Measurements from ENCODE around the gene HERC2. TPM values are rescaled to one million over a fixed set of nuclear protein-coding genes. Genes with fewer than 3 reads are reported as not detected.

Gene HERC2
- total and polyA plus RNA-seq, 9 of the 15 experiments (the other 6 are each of a cell fraction or from before 2014, with no cell fraction given) = 10.6 to 84.0 (median 42.6) TPM

- TF ChIP-seq ZNF444 (CRISPR knock-in tag; IDR thresholded peaks at IDR 0.05) = no peak
- TF ChIP-seq ZNF431 (CRISPR knock-in tag; IDR thresholded peaks at IDR 0.05) = peak; percentile 77; the same call in 1 of the 2 replicates
- no peak for TF ChIP-seq MED1 (CRISPR knock-in tag; IDR thresholded peaks at IDR 0.05; ENCODE audit: borderline replicate concordance)
- no peak for TF ChIP-seq E2F3 (CRISPR knock-in tag; IDR thresholded peaks at IDR 0.05)
- no peak for TF ChIP-seq THAP7 (CRISPR knock-in tag; IDR thresholded peaks at IDR 0.05)
- TF ChIP-seq, protein P1, sequence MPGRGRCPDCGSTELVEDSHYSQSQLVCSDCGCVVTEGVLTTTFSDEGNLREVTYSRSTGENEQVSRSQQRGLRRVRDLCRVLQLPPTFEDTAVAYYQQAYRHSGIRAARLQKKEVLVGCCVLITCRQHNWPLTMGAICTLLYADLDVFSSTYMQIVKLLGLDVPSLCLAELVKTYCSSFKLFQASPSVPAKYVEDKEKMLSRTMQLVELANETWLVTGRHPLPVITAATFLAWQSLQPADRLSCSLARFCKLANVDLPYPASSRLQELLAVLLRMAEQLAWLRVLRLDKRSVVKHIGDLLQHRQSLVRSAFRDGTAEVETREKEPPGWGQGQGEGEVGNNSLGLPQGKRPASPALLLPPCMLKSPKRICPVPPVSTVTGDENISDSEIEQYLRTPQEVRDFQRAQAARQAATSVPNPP (IDR thresholded peaks at IDR 0.05; ENCODE audit: borderline replicate concordance, insufficient read depth, insufficient read length) = no peak
- TF ChIP-seq ZBTB1 (CRISPR knock-in tag; IDR thresholded peaks at IDR 0.05; ENCODE audit: borderline replicate concordance, low read depth) = no peak
- no peak for TF ChIP-seq IRF2 (CRISPR knock-in tag; IDR thresholded peaks at IDR 0.05)
- TF ChIP-seq MIER1 (IDR thresholded peaks at IDR 0.05; ENCODE audit: low read depth) = no peak
- no peak for TF ChIP-seq ZNF212 (CRISPR knock-in tag; IDR thresholded peaks at IDR 0.05)
- TF ChIP-seq GATAD2A (IDR thresholded peaks at IDR 0.05) = 0 out of 2 replicates have a peak, but pooled peaks have one; percentile 31
- TF ChIP-seq ZNF217 (CRISPR knock-in tag; IDR thresholded peaks at IDR 0.05) = peak; percentile 95
- TF ChIP-seq RFX5 (IDR thresholded peaks at IDR 0.05; ENCODE audit: low read depth, low read length) = no peak
- TF ChIP-seq MCM7 (IDR thresholded peaks at IDR 0.05) = peak in 1 of 2 experiments; percentile 99; a peak in 2 of 4 replicates
- TF ChIP-seq, protein P2, sequence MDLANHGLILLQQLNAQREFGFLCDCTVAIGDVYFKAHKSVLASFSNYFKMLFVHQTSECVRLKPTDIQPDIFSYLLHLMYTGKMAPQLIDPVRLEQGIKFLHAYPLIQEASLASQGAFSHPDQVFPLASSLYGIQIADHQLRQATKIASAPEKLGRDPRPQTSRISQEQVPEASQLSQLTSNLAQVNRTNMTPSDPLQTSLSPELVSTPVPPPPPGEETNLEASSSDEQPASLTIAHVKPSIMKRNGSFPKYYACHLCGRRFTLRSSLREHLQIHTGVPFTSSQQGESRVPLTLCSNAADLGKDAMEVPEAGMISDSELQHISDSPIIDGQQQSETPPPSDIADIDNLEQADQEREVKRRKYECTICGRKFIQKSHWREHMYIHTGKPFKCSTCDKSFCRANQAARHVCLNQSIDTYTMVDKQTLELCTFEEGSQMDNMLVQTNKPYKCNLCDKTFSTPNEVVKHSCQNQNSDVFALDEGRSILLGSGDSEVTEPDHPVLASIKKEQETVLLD (IDR thresholded peaks at IDR 0.05) = 0 out of 2 replicates have a peak, but pooled peaks have one; percentile 53
- TF ChIP-seq, protein P3, sequence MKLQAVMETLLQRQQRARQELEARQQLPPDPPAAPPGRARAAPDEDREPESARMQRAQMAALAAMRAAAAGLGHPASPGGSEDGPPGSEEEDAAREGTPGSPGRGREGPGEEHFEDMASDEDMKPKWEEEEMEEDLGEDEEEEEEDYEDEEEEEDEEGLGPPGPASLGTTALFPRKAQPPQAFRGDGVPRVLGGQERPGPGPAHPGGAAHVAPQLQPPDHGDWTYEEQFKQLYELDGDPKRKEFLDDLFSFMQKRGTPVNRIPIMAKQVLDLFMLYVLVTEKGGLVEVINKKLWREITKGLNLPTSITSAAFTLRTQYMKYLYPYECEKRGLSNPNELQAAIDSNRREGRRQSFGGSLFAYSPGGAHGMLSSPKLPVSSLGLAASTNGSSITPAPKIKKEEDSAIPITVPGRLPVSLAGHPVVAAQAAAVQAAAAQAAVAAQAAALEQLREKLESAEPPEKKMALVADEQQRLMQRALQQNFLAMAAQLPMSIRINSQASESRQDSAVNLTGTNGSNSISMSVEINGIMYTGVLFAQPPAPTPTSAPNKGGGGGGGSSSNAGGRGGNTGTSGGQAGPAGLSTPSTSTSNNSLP (IDR thresholded peaks at IDR 0.05; ENCODE audit: borderline replicate concordance, low read depth, low read length) = no peak
- TF ChIP-seq, protein P4, sequence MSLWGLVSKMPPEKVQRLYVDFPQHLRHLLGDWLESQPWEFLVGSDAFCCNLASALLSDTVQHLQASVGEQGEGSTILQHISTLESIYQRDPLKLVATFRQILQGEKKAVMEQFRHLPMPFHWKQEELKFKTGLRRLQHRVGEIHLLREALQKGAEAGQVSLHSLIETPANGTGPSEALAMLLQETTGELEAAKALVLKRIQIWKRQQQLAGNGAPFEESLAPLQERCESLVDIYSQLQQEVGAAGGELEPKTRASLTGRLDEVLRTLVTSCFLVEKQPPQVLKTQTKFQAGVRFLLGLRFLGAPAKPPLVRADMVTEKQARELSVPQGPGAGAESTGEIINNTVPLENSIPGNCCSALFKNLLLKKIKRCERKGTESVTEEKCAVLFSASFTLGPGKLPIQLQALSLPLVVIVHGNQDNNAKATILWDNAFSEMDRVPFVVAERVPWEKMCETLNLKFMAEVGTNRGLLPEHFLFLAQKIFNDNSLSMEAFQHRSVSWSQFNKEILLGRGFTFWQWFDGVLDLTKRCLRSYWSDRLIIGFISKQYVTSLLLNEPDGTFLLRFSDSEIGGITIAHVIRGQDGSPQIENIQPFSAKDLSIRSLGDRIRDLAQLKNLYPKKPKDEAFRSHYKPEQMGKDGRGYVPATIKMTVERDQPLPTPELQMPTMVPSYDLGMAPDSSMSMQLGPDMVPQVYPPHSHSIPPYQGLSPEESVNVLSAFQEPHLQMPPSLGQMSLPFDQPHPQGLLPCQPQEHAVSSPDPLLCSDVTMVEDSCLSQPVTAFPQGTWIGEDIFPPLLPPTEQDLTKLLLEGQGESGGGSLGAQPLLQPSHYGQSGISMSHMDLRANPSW (CRISPR knock-in tag; IDR thresholded peaks at IDR 0.05) = no peak
- TF ChIP-seq ZNF224 (CRISPR knock-in tag; IDR thresholded peaks at IDR 0.05) = peak; percentile 86; the same call in 1 of the 2 replicates
- TF ChIP-seq, protein P5, sequence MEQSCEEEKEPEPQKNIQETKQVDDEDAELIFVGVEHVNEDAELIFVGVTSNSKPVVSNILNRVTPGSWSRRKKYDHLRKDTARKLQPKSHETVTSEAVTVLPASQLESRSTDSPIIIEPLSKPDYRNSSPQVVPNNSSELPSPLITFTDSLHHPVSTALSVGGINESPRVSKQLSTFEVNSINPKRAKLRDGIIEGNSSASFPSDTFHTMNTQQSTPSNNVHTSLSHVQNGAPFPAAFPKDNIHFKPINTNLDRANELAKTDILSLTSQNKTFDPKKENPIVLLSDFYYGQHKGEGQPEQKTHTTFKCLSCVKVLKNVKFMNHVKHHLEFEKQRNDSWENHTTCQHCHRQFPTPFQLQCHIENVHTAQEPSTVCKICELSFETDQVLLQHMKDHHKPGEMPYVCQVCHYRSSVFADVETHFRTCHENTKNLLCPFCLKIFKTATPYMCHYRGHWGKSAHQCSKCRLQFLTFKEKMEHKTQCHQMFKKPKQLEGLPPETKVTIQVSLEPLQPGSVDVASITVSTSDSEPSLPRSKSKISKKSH (CRISPR knock-in tag; IDR thresholded peaks at IDR 0.05) = no peak
- no peak for TF ChIP-seq SAFB (IDR thresholded peaks at IDR 0.05; ENCODE audit: borderline replicate concordance, low read depth, low read length)
Observed at GRCh38 chr15:28286031-28286430, 35.9 kb downstream of the HERC2 start (continued).
